ENCODE results near the gene CRYBG3. TPM values are rescaled to one million over a fixed set of nuclear protein-coding genes. Genes with fewer than 3 reads are reported as not detected.

The CRYBG3 gene
- total and polyA plus RNA-seq, 2 of the 13 experiments (the other 11 are each of a cell fraction or from before 2014, with no cell fraction given) = 3.8 to 15.9 TPM

DNA sequence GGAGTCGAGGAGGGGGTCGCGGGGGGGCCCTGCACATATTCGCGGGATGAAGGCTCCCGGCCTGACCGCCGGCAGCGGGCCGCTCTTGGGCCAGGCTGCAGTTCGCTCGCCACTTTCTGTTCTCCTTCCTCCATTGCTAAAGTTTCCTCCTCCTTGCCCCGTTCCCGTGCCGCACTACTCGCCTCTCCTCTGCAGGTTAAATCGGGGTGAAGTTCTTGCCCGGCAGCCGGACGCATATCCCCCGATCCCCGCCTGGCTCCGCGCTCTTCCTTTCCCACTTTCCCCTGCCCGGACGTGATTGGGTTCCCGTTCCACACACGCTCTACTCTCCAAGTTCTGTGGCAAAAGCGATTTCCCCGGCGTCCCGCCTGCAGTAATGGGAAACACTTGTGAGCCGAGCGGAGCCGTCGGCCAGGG is 556 bp downstream of the CRYBG3 start (continued):
- TF ChIP-seq TAF1 (CRISPR knock-in tag; IDR thresholded peaks at IDR 0.05) = no peak
- TF ChIP-seq PHF8 (CRISPR knock-in tag; IDR thresholded peaks at IDR 0.05) = peak; percentile 67
- TF ChIP-seq ZNF788 (CRISPR knock-in tag; IDR thresholded peaks at IDR 0.05; ENCODE audit: borderline replicate concordance) = peak; percentile 63
- no peak for TF ChIP-seq NFE2L1 (CRISPR knock-in tag; IDR thresholded peaks at IDR 0.05; ENCODE audit: borderline replicate concordance)
- no peak for TF ChIP-seq ZNF446 (CRISPR knock-in tag; IDR thresholded peaks at IDR 0.05)
- TF ChIP-seq, protein P1, sequence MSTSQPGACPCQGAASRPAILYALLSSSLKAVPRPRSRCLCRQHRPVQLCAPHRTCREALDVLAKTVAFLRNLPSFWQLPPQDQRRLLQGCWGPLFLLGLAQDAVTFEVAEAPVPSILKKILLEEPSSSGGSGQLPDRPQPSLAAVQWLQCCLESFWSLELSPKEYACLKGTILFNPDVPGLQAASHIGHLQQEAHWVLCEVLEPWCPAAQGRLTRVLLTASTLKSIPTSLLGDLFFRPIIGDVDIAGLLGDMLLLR (CRISPR knock-in tag; IDR thresholded peaks at IDR 0.05) = peak; percentile 10; the same call in 1 of the 2 replicates
- peak; percentile 17; the same call in 1 of the 2 replicates for TF ChIP-seq KDM2A (CRISPR knock-in tag; IDR thresholded peaks at IDR 0.05; ENCODE audit: borderline replicate concordance, low read depth)
- TF ChIP-seq HNRNPL (IDR thresholded peaks at IDR 0.05; ENCODE audit: low read depth, low read length) = 0 out of 2 replicates have a peak, but pooled peaks have one; percentile 12
- 0 out of 2 replicates have a peak, but pooled peaks have one; percentile 7 for TF ChIP-seq REPIN1 (CRISPR knock-in tag; IDR thresholded peaks at IDR 0.05; ENCODE audit: borderline replicate concordance, low read depth)
- 0 out of 2 replicates have a peak, but pooled peaks have one; percentile 8 for TF ChIP-seq GFI1 (CRISPR knock-in tag; IDR thresholded peaks at IDR 0.05; ENCODE audit: borderline replicate concordance)
- TF ChIP-seq TERF1 (CRISPR knock-in tag; IDR thresholded peaks at IDR 0.05) = no peak
- TF ChIP-seq ZNF431 (CRISPR knock-in tag; IDR thresholded peaks at IDR 0.05; ENCODE audit: borderline replicate concordance, low read depth) = 0 out of 2 replicates have a peak, but pooled peaks have one; percentile 6
- 0 out of 2 replicates have a peak, but pooled peaks have one; percentile 24 for TF ChIP-seq ZSCAN25 (CRISPR knock-in tag; IDR thresholded peaks at IDR 0.05)
- 0 out of 2 replicates have a peak, but pooled peaks have one; percentile 21 for TF ChIP-seq TP53 (CRISPR knock-in tag; conservative IDR thresholded peaks at IDR 0.05)
- TF ChIP-seq ZNF232 (CRISPR knock-in tag; IDR thresholded peaks at IDR 0.05; ENCODE audit: borderline replicate concordance) = 0 out of 2 replicates have a peak, but pooled peaks have one; percentile 36
- 0 out of 2 replicates have a peak, but pooled peaks have one; percentile 38 for TF ChIP-seq ZNF136 (CRISPR knock-in tag; IDR thresholded peaks at IDR 0.05; ENCODE audit: low read depth)
- no peak for TF ChIP-seq ZNF335 (CRISPR knock-in tag; IDR thresholded peaks at IDR 0.05)
- 0 out of 2 replicates have a peak, but pooled peaks have one; percentile 21 for TF ChIP-seq REL (CRISPR knock-in tag; conservative IDR thresholded peaks at IDR 0.05)
- TF ChIP-seq, protein P2, sequence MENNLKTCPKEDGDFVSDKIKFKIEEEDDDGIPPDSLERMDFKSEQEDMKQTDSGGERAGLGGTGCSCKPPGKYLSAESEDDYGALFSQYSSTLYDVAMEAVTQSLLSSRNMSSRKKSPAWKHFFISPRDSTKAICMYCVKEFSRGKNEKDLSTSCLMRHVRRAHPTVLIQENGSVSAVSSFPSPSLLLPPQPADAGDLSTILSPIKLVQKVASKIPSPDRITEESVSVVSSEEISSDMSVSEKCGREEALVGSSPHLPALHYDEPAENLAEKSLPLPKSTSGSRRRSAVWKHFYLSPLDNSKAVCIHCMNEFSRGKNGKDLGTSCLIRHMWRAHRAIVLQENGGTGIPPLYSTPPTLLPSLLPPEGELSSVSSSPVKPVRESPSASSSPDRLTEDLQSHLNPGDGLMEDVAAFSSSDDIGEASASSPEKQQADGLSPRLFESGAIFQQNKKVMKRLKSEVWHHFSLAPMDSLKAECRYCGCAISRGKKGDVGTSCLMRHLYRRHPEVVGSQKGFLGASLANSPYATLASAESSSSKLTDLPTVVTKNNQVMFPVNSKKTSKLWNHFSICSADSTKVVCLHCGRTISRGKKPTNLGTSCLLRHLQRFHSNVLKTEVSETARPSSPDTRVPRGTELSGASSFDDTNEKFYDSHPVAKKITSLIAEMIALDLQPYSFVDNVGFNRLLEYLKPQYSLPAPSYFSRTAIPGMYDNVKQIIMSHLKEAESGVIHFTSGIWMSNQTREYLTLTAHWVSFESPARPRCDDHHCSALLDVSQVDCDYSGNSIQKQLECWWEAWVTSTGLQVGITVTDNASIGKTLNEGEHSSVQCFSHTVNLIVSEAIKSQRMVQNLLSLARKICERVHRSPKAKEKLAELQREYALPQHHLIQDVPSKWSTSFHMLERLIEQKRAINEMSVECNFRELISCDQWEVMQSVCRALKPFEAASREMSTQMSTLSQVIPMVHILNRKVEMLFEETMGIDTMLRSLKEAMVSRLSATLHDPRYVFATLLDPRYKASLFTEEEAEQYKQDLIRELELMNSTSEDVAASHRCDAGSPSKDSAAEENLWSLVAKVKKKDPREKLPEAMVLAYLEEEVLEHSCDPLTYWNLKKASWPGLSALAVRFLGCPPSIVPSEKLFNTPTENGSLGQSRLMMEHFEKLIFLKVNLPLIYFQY (CRISPR knock-in tag; IDR thresholded peaks at IDR 0.05; ENCODE audit: borderline replicate concordance) = 0 out of 2 replicates have a peak, but pooled peaks have one; percentile 1
- TF ChIP-seq, protein P3, sequence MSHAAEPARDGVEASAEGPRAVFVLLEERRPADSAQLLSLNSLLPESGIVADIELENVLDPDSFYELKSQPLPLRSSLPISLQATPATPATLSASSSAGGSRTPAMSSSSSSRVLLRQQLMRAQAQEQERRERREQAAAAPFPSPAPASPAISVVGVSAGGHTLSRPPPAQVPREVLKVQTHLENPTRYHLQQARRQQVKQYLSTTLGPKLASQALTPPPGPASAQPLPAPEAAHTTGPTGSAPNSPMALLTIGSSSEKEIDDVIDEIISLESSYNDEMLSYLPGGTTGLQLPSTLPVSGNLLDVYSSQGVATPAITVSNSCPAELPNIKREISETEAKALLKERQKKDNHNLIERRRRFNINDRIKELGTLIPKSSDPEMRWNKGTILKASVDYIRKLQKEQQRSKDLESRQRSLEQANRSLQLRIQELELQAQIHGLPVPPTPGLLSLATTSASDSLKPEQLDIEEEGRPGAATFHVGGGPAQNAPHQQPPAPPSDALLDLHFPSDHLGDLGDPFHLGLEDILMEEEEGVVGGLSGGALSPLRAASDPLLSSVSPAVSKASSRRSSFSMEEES (CRISPR knock-in tag; IDR thresholded peaks at IDR 0.05) = 0 out of 2 replicates have a peak, but pooled peaks have one; percentile 6
